Peyer's patch (tissue), 4 donors: ENCODE results near the gene NAT16. TPM values are rescaled to one million over a fixed set of nuclear protein-coding genes. Genes with fewer than 3 reads are reported as not detected.

ENCODE experiments used
- DNase-seq, 3 donors: peaks; one replicate each; pipeline ENCODE4 v3.0.0-alpha.2; 2017 to 2019
- H3K27ac ChIP-seq, 4 donors: fragments of 200-600 bp; sonication (generic); one replicate each; pipeline ENCODE4 v1.5.1; 2016 to 2019
- H3K27me3 ChIP-seq, 2 donors: fragments of 200-600 bp; sonication (generic); one replicate each; pipeline ENCODE4 v1.5.1; 2019
- H3K36me3 ChIP-seq, 3 donors: fragments of 200-600 bp; sonication (generic); one replicate each; pipeline ENCODE4 v1.5.1; 2016 to 2019
- H3K4me1 ChIP-seq, 4 donors: fragments of 200-600 bp; sonication (generic); one replicate each; pipeline ENCODE4 v1.5.1; 2016 to 2019
- H3K4me3 ChIP-seq, 4 donors: fragments of 200-600 bp; sonication (generic); 1 replicate in 3 of 4; 2 replicates in 1 of 4; pipeline ENCODE4 v1.5.1; 2016 to 2019; ENCODE audit warnings: mild to moderate bottlenecking in 1 of 4
- H3K9me3 ChIP-seq, 4 donors: fragments of 200-600 bp; sonication (generic); one replicate each; pipeline ENCODE4 v1.5.1; 2016 to 2019; ENCODE audit warnings: mild to moderate bottlenecking in 1 of 4
- POLR2A ChIP-seq, 2 donors: fragments of 450-650 bp; IDR thresholded peaks; one replicate each; pipeline ENCODE4 v1.5.1; 2017; ENCODE audit warnings: antibody characterized with exemption in 2 of 2, mild to moderate bottlenecking in 2 of 2, moderate library complexity in 2 of 2
- total RNA-seq, 4 donors: library from RNA; depleted of rRNA; stranded (reverse); fragments of >200 nt; gene quantifications; one replicate each; pipeline ENCODE4 v1.1.0, GENCODE V29; 2016
- TF ChIP-seq, protein P1 (sequence below), 6 experiments: fragments of 450-650 bp in 4 of 6; fragments of 200-600 bp in 2 of 6; sonication (generic) in 1 of 6; IDR thresholded peaks; one replicate each; pipeline ENCODE4 v1.5.1; 2017 to 2019; ENCODE audit warnings: antibody characterized with exemption in 6 of 6, mild to moderate bottlenecking in 3 of 6, moderate library complexity in 1 of 6

Gene NAT16
- total RNA-seq, 4 donors from 2014 or later, result 1.0 TPM; not detected in 3

DNA sequence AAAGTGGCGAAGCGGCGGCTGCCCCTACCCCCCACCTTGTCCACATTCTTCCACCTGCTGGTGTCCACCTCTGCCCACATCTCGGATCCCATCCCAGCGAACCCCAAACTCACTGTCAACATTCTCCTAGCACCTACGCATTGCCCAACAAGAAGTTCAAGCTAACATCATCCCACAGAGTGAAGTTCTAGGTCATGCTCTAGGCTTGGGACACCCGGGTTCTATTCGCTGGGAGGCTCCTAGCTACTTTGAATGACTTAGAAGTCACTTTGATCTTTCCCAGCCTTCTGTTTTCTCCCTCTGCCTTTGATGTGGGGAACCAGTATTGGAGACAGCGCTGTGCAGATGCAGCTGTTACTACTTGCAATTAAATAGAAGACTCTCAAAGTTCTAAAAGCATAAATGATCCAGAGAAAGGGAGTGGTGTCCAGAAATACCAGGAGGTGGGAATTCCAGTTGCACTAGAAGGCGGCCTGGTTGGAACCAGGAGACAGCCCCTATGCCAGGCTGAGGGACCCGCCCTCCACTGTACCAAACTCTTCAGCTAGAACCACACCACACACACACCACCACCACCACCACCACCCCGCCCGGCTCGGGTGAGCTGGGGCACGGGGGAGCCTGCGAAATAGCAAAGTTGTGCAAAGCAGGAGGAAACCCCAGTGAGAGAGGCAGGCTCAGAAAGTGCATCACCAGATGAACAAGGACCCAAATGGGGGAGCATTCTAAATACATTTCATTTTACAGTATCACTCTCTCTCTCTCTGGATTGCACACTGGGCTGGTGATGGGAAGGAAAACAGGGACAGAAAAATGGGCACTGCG is 9.3 kb downstream of the NAT16 start:
- peaks cover 0 to 52% (median 33%) of the 10 kb centered on the region in 4 donors for H3K4me1 ChIP-seq
- H3K4me3 ChIP-seq, result no peak overlapping the region
- H3K36me3 ChIP-seq, result no peaks in the 10 kb centered on the region
- H3K27ac ChIP-seq, result no peak overlapping the region
- TF ChIP-seq POLR2A (IDR thresholded peaks at IDR 0.05), result no peak
- TF ChIP-seq, protein P1, sequence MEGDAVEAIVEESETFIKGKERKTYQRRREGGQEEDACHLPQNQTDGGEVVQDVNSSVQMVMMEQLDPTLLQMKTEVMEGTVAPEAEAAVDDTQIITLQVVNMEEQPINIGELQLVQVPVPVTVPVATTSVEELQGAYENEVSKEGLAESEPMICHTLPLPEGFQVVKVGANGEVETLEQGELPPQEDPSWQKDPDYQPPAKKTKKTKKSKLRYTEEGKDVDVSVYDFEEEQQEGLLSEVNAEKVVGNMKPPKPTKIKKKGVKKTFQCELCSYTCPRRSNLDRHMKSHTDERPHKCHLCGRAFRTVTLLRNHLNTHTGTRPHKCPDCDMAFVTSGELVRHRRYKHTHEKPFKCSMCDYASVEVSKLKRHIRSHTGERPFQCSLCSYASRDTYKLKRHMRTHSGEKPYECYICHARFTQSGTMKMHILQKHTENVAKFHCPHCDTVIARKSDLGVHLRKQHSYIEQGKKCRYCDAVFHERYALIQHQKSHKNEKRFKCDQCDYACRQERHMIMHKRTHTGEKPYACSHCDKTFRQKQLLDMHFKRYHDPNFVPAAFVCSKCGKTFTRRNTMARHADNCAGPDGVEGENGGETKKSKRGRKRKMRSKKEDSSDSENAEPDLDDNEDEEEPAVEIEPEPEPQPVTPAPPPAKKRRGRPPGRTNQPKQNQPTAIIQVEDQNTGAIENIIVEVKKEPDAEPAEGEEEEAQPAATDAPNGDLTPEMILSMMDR (IDR thresholded peaks at IDR 0.05), result no peak
- DNase-seq, result no peak
- H3K27me3 ChIP-seq, result peaks cover 0 to 62% of the 10 kb centered on the region in 2 donors
- peaks cover 0 to 5% (median 0%) of the 10 kb centered on the region in 4 donors for H3K9me3 ChIP-seq

DNA sequence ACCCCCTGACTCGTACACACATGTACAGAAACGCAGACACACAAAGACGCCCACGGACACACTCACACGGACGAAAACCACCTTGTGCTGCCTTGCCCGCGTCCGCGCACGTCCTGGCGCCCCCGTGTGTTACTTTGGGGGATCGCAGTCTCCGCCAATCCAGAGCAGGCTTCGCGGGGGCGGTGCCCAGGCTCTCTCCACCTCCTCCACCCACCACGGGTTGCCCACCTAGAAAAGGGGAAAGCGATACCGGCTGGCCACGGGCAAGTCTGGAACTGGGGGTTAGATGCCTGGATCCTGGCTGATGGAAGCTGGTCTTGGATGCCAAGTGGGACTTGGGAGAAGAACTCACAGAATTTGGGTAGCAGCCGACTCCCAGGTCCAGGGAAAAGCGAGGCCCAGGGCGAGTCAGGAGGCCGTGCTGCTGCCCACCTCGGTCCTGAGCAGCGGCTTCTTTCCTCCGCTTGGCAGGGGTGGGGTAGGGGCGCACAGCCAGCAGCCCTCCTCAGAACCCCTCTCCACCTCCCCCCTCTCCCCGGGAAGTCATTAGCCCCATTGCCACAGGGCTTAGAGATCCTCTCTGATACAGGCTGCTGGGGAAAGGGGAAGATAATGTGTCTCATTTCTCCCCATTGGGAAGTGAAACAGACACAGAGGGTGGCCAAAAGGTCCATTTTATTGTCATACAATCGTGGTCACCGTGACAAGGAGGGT is 10.1 kb downstream of the NAT16 start:
- peaks cover 0 to 60% (median 38%) of the 10 kb centered on the region in 4 donors for H3K4me1 ChIP-seq
- TF ChIP-seq, protein P1 (IDR thresholded peaks at IDR 0.05), result peak; percentile 65 to 89 (median 78)
- no peak for TF ChIP-seq POLR2A (IDR thresholded peaks at IDR 0.05)
- H3K4me3 ChIP-seq, result no peak overlapping the region
- H3K27ac ChIP-seq, result no peak overlapping the region
- H3K27me3 ChIP-seq, result peaks cover 0 to 64% of the 10 kb centered on the region in 2 donors
- DNase-seq, result peak; percentile 57 to 88 (median 86)
- H3K36me3 ChIP-seq, result no peaks in the 10 kb centered on the region
- H3K9me3 ChIP-seq, result peaks cover 0 to 8% (median 0%) of the 10 kb centered on the region in 4 donors

DNA sequence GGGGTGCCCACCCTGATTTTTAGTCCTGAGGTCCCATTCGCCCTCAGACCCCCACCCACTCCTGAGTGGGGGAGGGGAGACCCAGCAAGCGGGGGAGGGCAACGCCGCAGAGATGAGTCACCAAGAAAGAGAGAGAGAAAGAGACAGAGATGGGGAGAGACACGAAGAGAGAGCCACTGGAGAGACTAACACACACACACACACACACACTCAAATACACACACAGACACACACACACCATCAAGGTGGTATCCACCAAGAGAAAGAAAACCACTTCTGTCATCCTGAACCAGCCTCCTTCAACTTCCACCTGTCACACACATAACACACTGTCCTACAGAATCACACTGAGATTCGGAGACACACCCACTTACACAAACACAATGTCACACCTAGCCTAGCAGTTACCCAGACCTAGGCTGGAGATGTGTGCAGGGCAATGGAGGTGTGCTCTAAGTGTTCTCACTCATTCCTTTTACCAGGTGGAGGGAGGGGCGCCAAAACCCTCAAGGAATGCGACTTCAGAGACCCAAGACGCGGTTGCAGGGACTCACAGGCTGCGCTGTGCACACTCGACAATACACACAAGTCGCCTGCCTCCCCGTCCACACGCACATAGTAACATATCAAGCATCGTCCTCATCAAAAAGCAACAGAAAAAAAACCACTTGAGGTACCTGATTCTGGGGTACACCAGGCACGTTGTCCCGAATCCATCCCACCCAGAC is 10.8 kb downstream of the NAT16 start:
- Histone ChIP-seq H3K9me3 (peaks cover 0 to 8% (median 0%) of the 10 kb centered on the region in 4 donors), H3K27ac (no peak overlapping the region), H3K36me3 (no peaks in the 10 kb centered on the region), H3K4me1 (peaks cover 2 to 67% (median 41%) of the 10 kb centered on the region in 4 donors), H3K27me3 (peaks cover 0 to 68% of the 10 kb centered on the region in 2 donors), H3K4me3 (no peak overlapping the region)
- TF ChIP-seq, protein P1 (IDR thresholded peaks at IDR 0.05), result no peak
- no peak for TF ChIP-seq POLR2A (IDR thresholded peaks at IDR 0.05)
- no peak for DNase-seq

DNA sequence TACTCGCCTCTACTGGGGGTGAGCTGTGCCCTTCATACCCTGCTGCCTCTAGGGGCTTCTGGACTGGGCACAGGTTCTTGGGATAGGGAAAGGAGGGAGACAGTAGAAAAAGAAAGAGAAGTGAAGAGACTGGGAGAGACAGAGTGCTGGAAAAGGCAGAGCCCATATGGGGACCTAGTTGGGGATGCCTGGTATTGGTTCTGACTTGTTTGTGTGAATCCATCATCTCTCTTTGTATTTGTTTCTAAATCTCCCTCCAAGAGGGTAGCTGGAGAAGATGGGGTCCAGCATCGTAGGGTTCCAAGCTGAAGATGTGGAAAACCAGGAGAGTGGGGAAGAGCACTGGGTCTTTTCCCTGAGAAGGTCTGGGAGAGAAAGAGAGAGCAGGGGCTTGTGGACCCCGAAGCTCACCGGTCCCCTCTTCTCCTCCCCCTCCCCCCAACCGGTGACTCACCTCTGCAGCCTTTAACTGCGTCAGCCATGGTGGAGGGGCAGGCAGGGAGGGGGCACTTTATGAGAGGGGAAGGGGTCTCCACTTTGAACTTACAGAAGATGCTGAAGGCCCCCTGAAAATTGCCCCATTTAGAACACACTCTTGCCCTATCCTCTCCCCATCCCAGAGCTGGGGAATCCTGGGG is 11.6 kb downstream of the NAT16 start:
- peaks cover 0 to 6% (median 0%) of the 10 kb centered on the region in 4 donors for H3K9me3 ChIP-seq
- TF ChIP-seq POLR2A (IDR thresholded peaks at IDR 0.05), result no peak
- TF ChIP-seq, protein P1 (IDR thresholded peaks at IDR 0.05), result no peak
- no peak overlapping the region for H3K4me3 ChIP-seq
- no peaks in the 10 kb centered on the region for H3K36me3 ChIP-seq
- H3K27me3 ChIP-seq, result peaks cover 0 to 70% of the 10 kb centered on the region in 2 donors
- no peak for DNase-seq
- H3K4me1 ChIP-seq, result peaks cover 3 to 69% (median 43%) of the 10 kb centered on the region in 4 donors
- no peak overlapping the region for H3K27ac ChIP-seq
